Mesothelial cell of epicardium (in vitro differentiated cells): ENCODE results near the gene PCMT1. TPM values are rescaled to one million over a fixed set of nuclear protein-coding genes. Genes with fewer than 3 reads are reported as not detected.

Experiments used
- DNase-seq, 2 experiments: peaks; one replicate each; pipeline ENCODE4 v3.0.0; 2021; ENCODE audit warnings: low spot score in 2 of 2; ENCODE audit not compliant: unreplicated experiment in 2 of 2
- H3K27ac Mint-ChIP-seq: 2 replicates; pipeline ENCODE4 v1.8.0; 2021; ENCODE audit warnings: mixed read lengths
- H3K27me3 Mint-ChIP-seq: 2 replicates; pipeline ENCODE4 v1.8.0; 2021; ENCODE audit warnings: low read depth, mixed read lengths
- H3K36me3 Mint-ChIP-seq: 2 replicates; pipeline ENCODE4 v1.8.0; 2021; ENCODE audit warnings: mixed read lengths
- H3K4me1 Mint-ChIP-seq: 2 replicates; pipeline ENCODE4 v1.8.0; 2021; ENCODE audit warnings: mixed read lengths
- H3K4me3 Mint-ChIP-seq: 2 replicates; pipeline ENCODE4 v1.8.0; 2021; ENCODE audit warnings: mild to moderate bottlenecking, moderate library complexity, mixed read lengths
- H3K9me3 Mint-ChIP-seq: 2 replicates; pipeline ENCODE4 v1.8.0; 2021; ENCODE audit warnings: mixed read lengths
- total RNA-seq: library from RNA; stranded (reverse); gene quantifications from 3 replicates; pipeline ENCODE4 v1.2.1, GENCODE V29; 2021
- TF ChIP-seq, protein P1 (sequence below): fragments of 200-600 bp; sonication (generic); IDR thresholded peaks from one replicate; pipeline ENCODE4 v1.5.0; 2021; ENCODE audit warnings: antibody characterized with exemption; ENCODE audit not compliant: unreplicated experiment

PCMT1 gene
- total RNA-seq, 1 donor from 2014 or later: 45.6 TPM

DNA sequence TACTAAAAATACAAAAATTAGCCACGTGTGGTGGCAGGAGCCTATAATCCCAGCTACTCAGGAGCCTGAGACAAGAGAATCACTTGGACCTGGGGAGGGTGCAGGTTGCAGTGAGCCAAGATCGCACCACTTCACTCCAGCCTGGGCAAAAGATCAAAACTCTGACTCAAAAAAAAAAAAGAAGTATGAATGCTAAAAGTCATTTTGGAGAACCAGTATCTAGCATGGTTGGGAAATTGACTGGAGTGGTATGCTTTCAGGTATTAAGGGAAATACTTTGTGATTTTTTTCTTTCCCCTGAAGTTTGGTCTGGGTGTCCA lies 30.1 kb downstream of the PCMT1 start:
- H3K9me3 Mint-ChIP-seq: no peaks in the 10 kb centered on the region
- peaks cover 5% of the 10 kb centered on the region for H3K4me1 Mint-ChIP-seq
- H3K4me3 Mint-ChIP-seq: no peak overlapping the region
- no peaks in the 10 kb centered on the region for H3K27me3 Mint-ChIP-seq
- TF ChIP-seq, protein P1, sequence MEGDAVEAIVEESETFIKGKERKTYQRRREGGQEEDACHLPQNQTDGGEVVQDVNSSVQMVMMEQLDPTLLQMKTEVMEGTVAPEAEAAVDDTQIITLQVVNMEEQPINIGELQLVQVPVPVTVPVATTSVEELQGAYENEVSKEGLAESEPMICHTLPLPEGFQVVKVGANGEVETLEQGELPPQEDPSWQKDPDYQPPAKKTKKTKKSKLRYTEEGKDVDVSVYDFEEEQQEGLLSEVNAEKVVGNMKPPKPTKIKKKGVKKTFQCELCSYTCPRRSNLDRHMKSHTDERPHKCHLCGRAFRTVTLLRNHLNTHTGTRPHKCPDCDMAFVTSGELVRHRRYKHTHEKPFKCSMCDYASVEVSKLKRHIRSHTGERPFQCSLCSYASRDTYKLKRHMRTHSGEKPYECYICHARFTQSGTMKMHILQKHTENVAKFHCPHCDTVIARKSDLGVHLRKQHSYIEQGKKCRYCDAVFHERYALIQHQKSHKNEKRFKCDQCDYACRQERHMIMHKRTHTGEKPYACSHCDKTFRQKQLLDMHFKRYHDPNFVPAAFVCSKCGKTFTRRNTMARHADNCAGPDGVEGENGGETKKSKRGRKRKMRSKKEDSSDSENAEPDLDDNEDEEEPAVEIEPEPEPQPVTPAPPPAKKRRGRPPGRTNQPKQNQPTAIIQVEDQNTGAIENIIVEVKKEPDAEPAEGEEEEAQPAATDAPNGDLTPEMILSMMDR: no peak
- no peak for DNase-seq
- H3K36me3 Mint-ChIP-seq: peaks cover 24% of the 10 kb centered on the region
- no peak overlapping the region for H3K27ac Mint-ChIP-seq

DNA sequence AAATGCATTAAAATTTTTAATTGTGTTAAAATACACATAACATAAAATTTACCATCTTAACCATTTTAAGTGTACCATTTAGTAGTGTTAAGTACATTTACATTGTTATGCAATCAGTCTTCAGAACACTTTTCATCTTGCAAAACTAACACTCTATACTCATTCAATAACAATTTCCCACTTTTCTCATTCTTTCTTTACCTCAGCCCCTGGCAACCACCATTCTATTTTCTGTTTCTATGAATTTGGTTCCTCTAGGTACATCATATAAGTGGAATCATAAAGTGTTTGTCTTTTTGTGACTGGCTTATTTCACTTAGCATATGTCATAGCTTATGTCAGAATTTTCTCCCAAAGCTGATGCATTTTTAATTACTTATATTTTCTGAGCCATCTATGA lies 32.2 kb downstream of the PCMT1 start:
- no peak overlapping the region for H3K27ac Mint-ChIP-seq
- H3K4me3 Mint-ChIP-seq: no peak overlapping the region
- H3K36me3 Mint-ChIP-seq: peaks cover 17% of the 10 kb centered on the region
- H3K4me1 Mint-ChIP-seq: peaks cover 5% of the 10 kb centered on the region
- no peaks in the 10 kb centered on the region for H3K27me3 Mint-ChIP-seq
- H3K9me3 Mint-ChIP-seq: no peaks in the 10 kb centered on the region
- TF ChIP-seq, protein P1: no peak
- DNase-seq: no peak

- TF ChIP-seq, protein P1: no peak
- Mint-ChIP-seq H3K4me3 (no peak overlapping the region), H3K27me3 (no peaks in the 10 kb centered on the region), H3K36me3 (peaks cover 17% of the 10 kb centered on the region), H3K27ac (no peak overlapping the region), H3K4me1 (peaks cover 5% of the 10 kb centered on the region), H3K9me3 (no peaks in the 10 kb centered on the region)
- no peak for DNase-seq
Measured at GRCh38 chr6:149782337-149782736, 32.8 kb downstream of the PCMT1 start.

DNA sequence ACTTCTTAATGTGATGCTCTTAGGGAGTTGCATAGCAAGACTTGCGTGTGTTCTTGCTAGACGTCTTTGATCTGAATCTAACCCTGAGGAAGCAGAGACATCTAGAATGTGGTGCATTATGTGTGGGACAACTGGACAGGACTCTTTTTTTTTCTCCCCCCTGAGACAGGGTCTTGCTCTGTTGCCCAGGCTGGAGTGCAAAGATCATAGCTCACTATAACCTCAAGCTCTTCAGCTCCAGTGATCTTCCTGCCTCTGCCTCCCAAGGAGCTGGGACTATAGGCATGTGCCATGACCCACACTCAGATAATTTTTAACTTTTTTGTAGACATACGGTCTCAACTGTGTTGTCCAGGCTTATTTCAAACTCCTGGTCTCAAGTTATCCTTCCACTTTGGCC lies 34.0 kb downstream of the PCMT1 start:
- Mint-ChIP-seq H3K9me3 (no peaks in the 10 kb centered on the region), H3K4me3 (no peak overlapping the region), H3K36me3 (peaks cover 21% of the 10 kb centered on the region), H3K27ac (no peak overlapping the region), H3K4me1 (peaks cover 5% of the 10 kb centered on the region), H3K27me3 (no peaks in the 10 kb centered on the region)
- TF ChIP-seq, protein P1: no peak
- no peak for DNase-seq

DNA sequence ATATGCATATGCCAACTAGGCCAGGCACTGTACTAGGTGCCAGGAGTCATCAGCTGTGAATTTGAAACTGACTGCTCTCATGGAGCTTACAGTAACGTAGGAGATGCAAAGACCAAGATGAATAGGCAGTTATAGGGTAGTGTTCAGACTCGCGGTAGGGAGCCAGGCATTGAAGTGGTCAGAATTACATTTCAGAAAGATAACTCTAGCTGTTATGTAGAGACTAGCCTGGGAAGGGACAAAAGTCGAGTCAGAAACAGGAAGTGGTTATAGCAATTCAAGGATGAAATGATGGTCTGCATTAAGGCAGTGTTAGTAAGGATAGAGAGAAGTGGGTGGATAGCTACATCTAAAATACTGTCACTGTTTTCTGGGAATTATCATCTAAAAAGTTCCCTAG lies 56.6 kb downstream of the PCMT1 start:
- no peaks in the 10 kb centered on the region for H3K4me1 Mint-ChIP-seq
- DNase-seq: no peak
- H3K27ac Mint-ChIP-seq: no peak overlapping the region
- no peaks in the 10 kb centered on the region for H3K27me3 Mint-ChIP-seq
- TF ChIP-seq, protein P1: no peak
- H3K4me3 Mint-ChIP-seq: no peak overlapping the region
- H3K36me3 Mint-ChIP-seq: peaks cover 10% of the 10 kb centered on the region
- H3K9me3 Mint-ChIP-seq: no peaks in the 10 kb centered on the region

DNA sequence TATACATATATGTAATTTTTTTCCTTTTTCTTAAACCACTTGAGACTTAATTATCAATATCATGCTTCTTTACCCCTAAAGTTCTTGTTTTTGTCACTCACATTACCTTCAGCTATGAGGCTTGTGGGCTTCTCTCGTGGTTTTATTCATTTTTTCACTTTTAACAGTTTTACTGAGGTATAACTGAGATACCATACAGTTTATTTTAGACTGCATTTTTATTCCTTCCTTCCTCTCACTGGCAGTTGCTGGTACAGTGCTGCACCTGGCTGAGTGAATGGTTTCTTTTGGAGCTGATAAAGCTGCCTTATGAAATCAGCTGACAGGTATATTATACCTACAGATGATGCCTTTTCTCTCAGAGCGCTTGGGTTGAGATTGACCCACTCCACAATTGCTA lies 60.3 kb downstream of the PCMT1 start:
- no peak overlapping the region for H3K27ac Mint-ChIP-seq
- no peaks in the 10 kb centered on the region for H3K4me1 Mint-ChIP-seq
- no peak for DNase-seq
- no peaks in the 10 kb centered on the region for H3K9me3 Mint-ChIP-seq
- H3K4me3 Mint-ChIP-seq: no peak overlapping the region
- TF ChIP-seq, protein P1: no peak
- no peaks in the 10 kb centered on the region for H3K27me3 Mint-ChIP-seq
- H3K36me3 Mint-ChIP-seq: peaks cover 13% of the 10 kb centered on the region
